GM11168 (cell line): ENCODE measurements around the gene CBX3.
"Not testable (repeated sequence)": the region's sequence is repeated elsewhere in the genome, so short reads cannot be mapped to it uniquely, and the experiment has no call there.

Experiments used
- in situ Hi-C: fragments of 300-500 bp; cut with MboI; formaldehyde crosslinking; loops from one replicate; pipeline ENCODE4 v1.12.0; 2022; ENCODE audit warnings: low sequenced_read_pairs; ENCODE audit not compliant: unreplicated experiment

The CBX3 gene

GRCh38 chr7:26169271-26169670, 32.3 kb upstream of the CBX3 start:
- in situ Hi-C loops = no loop called here

GRCh38 chr7:26170663-26171062, 30.9 kb upstream of the CBX3 start:
- in situ Hi-C loops = no loop called here

GRCh38 chr7:26171601-26172000, 29.9 kb upstream of the CBX3 start:
- in situ Hi-C loops = no loop called here

GRCh38 chr7:26172048-26172447, 29.5 kb upstream of the CBX3 start:
- in situ Hi-C loops = no loop called here

GRCh38 chr7:26175903-26176302, 25.6 kb upstream of the CBX3 start:
- in situ Hi-C loops = not testable (repeated sequence)

- in situ Hi-C loops = not testable (repeated sequence)
Observed at GRCh38 chr7:26176696-26177095, 24.8 kb upstream of the CBX3 start.

GRCh38 chr7:26177269-26177668, 24.3 kb upstream of the CBX3 start:
- in situ Hi-C loops = not testable (repeated sequence)

- in situ Hi-C loops = no loop called here
Observed at GRCh38 chr7:26178272-26178960, 23.1 kb upstream of the CBX3 start.

GRCh38 chr7:26179422-26179821, 22.1 kb upstream of the CBX3 start:
- in situ Hi-C loops = no loop called here

GRCh38 chr7:26179826-26180497, 21.6 kb upstream of the CBX3 start:
- in situ Hi-C loops = no loop called here

- in situ Hi-C loops = no loop called here
Observed at GRCh38 chr7:26180792-26181198, 20.8 kb upstream of the CBX3 start.

GRCh38 chr7:26181474-26182227, 19.9 kb upstream of the CBX3 start:
- in situ Hi-C loops = no loop called here

GRCh38 chr7:26182283-26182682, 19.3 kb upstream of the CBX3 start:
- in situ Hi-C loops = no loop called here

- in situ Hi-C loops = no loop called here
Observed at GRCh38 chr7:26182706-26183105, 18.8 kb upstream of the CBX3 start.

- in situ Hi-C loops = no loop called here
Observed at GRCh38 chr7:26183545-26184280, 17.8 kb upstream of the CBX3 start.

- in situ Hi-C loops = not testable (repeated sequence)
Observed at GRCh38 chr7:26184281-26185101, 17.1 kb upstream of the CBX3 start.

GRCh38 chr7:26185131-26185843, 16.3 kb upstream of the CBX3 start:
- in situ Hi-C loops = no loop called here

GRCh38 chr7:26185844-26186180, 15.7 kb upstream of the CBX3 start:
- in situ Hi-C loops = no loop called here
